Suppressor macrophage treated with lipopolysaccharide for 4 hours (primary cell): ENCODE data around the gene ADAMTS16.

Experiments
- DNase-seq: peaks from one replicate; pipeline ENCODE4 v3.0.0-alpha.2; 2020

The ADAMTS16 gene

DNA sequence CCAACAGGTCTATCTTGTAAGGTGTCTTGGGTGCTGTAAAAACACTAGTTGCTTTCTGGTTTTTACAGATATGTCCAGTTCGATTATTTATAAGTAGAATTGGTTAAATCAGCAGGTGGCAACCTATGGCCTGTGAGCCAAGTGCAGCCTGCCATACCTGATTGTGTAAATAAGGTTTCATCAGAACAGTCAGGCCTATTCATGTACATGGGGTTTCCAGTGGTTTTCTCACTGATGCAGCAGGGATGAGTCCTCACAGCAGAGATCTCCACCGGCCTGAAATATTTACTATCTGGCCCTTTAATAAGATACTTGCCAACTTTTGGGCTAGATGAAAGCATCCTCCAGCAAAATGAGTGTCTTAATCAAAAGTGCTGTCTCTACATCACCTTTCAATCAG, 149.4 kb downstream of the ADAMTS16 start:
- DNase-seq, result no peak

DNA sequence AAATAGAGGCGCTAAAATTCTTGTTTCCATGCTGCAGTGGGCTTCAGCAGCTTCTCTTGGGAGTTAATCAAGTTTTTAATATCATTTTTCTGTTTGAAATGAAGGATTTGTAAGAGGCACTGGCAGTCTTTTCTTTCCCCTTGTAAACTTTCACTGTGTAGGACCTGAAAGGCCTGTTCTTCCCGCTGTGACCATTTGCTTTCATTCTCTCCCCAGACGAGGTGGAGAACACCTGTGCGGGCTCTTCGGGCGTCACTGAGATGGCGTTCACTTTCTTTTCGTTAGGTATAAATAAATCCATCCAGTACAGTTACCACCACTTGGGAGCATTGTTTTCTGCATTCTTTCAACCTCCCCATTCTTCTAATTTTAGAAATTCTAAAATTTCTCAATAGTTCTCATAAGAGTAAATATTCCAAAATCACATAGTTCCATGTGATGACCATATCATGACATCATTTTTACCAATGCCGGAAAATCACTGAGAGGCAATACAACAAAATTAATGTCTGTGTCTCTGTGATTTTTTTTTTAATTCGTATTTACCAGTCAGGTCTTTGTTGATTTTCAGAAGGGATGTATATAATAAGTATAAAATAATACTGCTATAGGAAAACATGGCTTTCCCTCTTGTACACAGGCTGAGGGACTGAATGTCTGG, 150.7 kb downstream of the ADAMTS16 start:
- no peak for DNase-seq

DNA sequence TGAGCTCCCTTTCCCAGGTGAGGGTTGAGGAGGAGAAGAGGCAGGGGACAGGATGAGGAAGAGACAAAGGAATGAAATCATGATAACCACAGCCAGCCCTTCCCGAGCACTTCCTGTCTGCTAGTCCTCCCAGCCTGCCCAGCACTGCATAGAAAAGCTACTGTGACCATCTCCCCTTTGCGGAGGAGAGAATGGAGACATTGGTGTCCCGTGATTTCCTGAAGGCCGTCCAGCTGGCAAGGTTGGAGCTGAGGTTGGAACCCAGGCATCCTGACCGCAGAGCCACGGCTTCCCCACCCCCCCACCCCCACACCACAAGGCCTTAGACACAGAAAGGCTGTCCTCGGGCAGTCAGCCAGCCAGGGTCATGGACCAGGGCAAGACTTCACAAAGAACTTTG, 151.2 kb downstream of the ADAMTS16 start:
- no peak for DNase-seq

DNA sequence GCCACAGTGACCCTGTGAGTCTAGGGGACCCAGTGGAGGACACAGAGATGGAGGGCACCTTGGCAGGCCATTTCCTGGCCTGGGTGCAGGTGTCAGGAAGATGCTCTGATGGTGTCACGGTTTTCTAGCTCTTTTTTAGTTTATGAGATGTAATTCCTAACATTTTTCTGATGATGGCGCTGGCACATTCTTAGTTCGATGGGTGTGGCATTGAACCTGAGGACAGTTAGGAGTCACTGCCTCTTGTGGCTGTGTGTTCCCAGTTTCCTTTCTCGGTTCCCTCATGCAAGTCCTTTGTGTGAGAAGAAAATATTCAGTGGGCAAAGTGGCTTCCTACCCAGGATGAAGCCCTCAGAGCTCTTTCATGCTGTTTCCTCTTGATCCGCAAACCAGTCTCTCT, 152.9 kb downstream of the ADAMTS16 start:
- DNase-seq, result no peak

DNA sequence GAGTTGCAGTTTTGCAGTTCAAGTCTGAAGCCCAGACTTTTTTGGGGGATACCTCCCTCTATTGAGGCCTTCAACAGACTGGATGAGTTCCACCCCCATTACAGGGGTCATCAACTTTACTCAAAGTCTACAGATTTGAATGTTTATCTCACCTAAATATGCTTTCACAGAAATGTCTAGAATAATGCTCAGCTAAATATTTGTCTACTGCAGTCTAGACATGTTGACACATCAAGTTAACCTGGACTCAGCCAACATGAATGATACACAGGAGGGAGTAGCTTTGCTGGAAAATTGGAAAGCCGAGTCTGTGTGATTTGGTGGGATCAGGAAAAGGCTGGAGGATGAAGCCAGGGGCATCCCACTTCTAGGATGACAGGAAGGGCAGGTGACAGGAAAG, 154.3 kb downstream of the ADAMTS16 start:
- no peak for DNase-seq

DNA sequence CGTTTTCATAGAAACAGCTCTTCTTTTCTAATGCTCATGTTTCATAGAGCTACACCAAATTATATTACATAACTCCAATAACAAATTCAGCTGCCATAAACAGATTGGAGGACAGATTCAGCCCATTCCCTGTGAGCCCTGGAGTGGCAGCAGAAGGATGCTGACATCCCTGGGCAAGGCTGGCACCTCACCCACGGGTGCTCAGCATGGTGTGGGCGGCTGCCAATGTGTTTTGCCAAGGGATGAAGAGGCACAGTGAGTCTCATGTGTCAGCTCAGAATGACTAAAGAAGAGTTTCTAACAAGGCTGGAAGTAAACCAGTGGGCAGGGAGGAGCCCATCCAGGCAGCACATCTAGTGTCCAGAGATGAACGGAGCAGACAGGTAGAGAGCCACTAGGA, 155.2 kb downstream of the ADAMTS16 start:
- DNase-seq, result no peak

DNA sequence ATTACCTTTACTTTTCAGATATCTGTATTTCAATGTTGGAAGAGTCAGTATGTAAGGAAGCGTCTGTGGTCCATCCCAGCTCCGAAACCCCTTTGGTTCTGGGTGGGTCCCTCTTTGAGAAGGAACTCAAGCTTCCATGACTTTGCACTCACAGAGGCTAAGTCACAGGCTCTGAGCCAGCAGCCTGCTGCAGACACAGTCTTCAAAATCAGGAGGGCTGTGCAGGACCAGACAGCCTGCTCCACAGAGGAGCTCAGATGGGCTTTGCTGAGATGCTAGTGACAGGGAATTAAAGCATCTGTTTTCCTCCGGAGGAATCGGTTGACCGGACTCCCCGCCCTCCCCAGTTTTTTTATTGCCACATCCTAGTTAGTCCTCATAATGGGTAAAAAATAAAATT, 155.9 kb downstream of the ADAMTS16 start:
- no peak for DNase-seq

DNA sequence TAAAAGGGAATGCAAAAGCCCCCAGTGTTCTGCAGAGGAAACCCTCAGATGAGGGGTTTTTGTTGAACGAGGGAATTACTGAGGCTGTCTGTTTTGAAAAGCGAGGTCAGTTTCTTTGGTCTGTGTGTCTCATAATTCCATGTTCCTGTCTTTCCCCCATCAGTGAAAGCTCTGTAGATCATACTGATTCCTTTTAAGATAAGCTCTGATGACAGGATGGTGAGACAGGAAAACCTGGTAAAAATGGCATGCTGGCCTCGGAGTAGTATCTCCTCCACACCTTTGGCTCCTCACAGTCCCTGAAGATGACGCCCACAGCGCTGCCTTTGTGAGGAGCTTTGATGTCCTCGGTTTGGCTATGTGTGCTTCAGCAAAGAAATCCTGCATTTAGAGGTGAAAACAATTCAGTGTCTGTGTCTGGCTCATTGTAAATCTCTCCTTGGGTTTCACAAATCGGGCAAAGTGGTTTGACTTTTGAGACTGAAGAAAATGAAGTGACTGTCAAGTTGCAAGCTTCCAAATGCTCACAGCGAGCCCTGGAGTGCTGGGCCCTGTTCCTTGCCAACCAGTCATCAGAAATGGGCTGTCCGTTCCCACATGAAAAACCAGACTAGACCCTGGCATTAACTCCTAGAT, 157.4 kb downstream of the ADAMTS16 start:
- DNase-seq, result no peak

DNA sequence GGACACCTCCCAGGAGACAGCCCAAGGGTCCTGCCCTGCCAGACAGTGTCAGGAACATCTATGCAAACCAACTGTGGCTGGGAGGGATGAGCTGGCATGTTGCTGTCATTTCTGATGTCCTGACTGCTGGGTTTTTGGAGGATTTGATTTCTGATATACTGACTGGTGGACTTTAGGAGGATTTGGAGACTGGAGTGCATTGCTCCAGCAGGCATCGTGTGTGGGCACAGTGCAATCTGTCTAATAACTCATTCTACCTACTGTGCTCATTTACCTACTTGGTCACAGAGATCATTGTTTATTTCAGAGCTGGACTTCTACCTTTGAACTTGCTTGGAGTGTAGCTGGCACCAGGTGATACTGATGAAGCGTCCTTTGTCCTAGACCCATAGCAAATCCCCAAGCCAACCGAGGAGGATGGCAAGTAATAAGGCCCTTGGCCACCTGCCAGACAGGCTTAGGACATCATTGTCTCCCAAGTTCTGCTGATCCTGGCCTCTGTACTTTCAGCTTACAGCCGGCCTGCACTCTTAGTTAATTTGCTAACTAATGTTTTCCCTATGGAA, 158.0 kb downstream of the ADAMTS16 start:
- no peak for DNase-seq

DNA sequence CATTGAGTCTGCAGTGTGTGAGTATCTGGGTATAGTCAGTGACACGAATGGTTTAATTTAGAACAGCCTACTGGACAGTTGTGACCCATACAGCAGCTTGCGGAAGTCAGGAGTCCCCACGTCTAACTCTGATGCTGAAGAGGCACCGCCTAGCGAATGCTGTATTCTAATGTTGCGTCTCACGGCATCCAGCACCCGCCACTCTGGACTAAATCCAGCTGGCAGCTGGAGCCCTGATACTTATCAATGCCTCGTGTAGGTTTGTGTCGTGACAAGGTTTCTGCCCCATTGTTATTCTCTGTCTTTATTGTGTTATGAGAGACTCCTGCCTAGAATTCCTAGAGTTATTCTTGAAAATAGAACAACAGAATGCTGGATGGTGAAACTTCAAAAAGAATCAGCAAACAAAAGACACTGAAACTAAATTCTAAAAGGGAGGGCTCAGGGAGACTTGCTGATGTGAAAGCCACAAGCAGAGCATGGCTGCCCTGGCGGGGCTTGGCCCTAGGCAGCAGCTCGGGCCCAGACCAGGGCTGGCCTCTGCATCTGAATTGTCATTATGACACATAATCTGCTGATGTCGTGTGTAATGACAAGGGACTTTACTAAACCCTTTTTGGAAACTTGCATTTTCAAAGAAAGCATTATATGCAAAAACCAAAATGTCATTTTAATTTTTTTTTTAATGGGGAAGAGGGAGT, 158.9 kb downstream of the ADAMTS16 start:
- no peak for DNase-seq

DNA sequence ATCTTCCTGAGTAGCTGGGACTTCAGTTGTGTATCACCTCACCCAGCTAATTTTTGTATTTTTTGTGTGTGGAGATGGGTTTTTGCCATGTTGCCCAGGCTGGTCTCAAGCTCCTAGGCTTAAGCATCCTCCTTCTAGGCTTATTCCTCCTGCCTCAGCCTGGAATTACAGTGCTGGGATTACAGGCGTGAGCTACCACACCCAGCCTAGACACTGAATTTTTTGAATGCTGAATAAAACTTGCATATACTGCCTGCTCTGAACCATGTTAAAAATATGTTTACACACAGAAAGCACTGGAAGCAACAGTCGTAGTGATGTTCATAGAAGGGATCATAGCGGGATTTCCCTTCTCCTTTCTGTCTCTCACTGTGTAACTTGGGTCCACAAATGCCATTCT, 161.0 kb downstream of the ADAMTS16 start:
- no peak for DNase-seq

DNA sequence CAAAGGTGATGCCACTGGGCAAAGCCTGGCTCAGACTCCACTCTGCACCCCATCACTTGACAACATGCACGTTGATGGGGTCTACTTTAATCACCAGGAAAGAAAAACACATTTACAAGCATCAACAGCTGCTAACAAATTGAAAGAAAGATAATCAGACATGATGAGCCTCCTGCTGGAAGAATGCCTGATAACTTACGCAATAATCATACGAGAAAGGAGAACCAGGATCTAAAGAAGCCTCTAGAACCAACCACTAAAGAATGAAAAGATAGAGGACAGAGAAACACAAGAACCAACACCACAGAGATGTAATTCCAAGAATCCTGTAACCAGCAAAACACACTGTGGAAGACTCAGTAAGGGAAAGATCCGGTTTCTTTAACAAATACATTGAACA, 162.1 kb downstream of the ADAMTS16 start:
- no peak for DNase-seq

DNA sequence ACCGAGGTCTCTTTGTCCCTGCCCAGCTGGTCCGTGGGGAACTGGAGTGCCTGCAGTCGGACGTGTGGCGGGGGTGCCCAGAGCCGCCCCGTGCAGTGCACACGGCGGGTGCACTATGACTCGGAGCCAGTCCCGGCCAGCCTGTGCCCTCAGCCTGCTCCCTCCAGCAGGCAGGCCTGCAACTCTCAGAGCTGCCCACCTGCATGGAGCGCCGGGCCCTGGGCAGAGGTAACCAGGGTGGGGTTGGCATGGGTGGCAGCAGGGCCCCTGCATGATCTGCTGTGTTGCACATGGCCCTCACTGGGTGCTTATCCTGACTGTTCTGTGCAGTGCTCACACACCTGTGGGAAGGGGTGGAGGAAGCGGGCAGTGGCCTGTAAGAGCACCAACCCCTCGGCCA, 163.1 kb downstream of the ADAMTS16 start:
- no peak for DNase-seq

DNA sequence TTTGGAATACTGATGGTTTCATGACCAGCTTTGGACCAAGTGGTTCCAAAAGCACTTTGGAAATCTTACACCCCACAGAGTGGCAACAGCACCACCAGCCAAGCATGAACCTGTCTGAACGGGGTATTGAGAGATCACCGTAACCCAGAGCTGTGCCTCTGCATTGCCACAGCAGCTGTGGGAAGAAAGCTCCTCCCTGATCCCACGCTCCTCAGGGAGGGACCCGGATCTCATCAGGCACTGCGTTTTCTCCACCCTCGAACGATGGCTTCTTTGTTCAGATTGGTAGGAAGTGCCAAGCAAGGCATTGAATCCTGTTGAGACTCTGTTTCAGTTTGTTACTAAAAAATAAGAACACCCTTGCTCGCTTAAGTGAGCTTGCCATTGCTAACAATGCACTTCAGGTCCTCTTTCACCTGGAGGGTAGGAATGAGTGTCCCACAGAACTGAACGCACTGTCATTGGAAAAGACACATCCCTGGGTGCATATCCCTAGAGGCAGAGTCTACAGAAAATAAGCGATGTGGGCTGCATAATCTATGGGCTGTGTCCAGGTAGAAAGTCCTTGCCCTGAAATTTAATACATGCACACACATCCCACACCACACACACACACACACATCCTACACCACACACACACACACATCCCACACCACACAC, 164.4 kb downstream of the ADAMTS16 start:
- no peak for DNase-seq

DNA sequence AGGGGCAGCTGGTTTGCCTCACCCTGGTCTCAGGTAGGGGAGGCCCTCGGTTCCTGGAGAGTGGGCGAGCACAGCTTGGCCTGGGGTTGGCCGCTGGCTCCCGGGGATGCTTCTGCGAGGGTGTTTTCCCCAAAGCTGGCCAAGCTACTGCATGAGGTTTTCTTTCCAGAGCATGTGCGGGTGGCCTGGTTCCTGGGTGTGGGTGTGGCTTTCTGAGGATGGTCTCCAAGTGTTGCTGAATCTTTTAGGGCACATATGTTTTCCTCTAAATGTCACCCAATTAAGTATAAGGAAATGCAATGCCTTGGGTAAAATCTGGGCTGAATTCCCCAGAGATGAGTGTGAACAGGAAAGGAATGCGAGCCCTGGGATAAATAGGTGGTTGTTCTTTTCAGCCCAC, 166.6 kb downstream of the ADAMTS16 start:
- DNase-seq, result no peak

DNA sequence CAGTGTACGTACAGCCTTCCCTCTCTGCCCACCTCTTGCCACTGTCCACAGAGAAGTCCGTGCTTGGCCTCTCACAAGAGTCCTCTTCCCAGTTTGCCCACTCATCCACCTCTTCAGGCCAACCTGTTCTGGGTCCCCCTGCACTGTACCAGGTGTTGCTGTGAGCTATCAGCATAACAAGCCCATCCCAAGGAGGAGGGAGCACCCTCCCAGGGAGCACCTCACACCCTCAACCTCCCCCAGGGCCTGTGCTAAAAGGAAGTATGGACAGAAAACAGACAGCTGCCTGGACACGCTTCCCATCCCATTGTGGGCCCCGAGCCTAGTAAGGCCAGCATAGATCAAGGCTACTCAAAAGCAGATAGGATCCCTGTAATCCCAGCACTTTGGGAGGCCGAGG, 168.2 kb downstream of the ADAMTS16 start:
- no peak for DNase-seq

DNA sequence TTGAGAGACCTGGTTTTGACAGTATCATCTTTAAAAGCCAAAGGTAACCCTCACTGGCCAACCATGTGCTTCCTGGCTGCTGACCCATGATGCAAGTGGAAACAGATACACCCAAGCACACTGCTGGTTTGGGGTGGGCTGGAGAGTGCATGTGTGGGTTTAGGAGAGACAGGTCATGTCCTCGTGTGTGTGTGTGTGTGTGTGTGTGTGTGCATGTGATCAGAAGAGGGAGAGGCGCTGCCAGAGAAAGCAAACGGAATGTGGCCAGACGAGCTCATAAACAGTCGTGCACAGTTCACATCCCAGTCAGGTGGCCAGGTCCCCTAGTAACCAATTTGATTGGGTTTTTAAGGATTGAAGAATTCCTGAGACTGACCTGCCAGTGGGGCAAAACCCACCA, 169.5 kb downstream of the ADAMTS16 start:
- DNase-seq, result no peak

DNA sequence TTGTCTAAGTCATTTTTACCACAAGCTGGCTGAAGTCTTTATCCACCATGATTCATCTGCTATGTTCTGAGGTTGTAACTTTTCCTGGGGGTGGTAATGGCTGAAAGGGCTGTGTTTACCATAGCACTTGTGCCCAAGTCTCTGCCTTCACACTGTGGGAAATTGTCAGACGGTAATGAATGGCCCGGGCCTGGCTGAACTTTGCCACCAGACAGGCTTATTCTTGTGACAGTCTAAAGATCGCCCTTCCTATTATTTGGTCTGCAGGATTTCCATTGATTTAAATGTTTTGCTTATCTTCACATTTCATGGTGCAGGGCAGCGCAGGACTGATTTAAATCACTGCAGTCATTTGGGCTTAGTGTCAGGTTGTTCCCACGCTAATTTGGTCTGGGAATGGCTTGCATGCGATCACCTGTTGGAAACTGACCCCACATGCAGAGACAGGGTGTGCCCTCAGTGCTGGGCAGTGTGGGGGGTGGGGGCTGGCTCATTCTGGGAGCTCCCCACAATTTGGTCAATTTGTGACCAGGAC, 173.0 kb downstream of the ADAMTS16 start:
- no peak for DNase-seq

DNA sequence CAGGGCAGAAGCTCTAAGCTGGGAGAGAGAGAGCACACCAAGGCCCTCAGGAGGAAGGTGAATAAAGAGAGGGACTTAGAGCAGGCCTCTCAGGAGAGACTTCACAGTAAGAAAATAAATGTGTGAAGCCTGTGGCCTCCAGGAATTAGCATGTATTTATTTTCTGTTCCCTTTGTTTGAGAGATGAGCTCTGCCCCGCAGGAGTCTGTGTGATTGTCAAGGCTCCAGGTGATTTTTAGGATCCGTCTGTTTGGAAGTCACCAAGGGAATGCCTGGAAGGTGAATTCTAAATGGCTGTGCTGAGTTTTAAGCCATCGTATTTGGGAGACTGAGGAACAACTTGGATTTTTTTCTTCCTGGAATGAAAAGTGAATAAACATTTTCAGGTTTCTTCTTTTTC, 174.0 kb downstream of the ADAMTS16 start:
- no peak for DNase-seq

DNA sequence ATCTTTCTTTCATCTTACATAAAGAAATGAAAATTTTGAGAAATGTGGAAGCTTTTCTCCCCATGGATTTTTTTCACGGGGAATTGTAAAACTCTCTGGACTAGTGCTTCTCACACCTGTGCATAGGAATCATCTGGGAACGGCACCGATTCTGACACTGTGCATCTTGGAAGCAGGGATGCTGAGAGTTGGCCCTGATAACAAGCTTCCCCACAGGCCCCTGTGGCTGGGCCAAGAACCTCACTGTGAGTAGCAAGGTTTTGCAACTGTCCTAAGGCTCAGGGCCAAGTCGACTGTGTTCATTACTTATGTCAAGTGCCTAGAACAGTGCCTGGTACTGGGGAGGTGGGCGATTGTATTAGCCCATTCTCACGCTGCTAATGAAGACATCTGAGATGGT, 174.5 kb downstream of the ADAMTS16 start:
- no peak for DNase-seq

DNA sequence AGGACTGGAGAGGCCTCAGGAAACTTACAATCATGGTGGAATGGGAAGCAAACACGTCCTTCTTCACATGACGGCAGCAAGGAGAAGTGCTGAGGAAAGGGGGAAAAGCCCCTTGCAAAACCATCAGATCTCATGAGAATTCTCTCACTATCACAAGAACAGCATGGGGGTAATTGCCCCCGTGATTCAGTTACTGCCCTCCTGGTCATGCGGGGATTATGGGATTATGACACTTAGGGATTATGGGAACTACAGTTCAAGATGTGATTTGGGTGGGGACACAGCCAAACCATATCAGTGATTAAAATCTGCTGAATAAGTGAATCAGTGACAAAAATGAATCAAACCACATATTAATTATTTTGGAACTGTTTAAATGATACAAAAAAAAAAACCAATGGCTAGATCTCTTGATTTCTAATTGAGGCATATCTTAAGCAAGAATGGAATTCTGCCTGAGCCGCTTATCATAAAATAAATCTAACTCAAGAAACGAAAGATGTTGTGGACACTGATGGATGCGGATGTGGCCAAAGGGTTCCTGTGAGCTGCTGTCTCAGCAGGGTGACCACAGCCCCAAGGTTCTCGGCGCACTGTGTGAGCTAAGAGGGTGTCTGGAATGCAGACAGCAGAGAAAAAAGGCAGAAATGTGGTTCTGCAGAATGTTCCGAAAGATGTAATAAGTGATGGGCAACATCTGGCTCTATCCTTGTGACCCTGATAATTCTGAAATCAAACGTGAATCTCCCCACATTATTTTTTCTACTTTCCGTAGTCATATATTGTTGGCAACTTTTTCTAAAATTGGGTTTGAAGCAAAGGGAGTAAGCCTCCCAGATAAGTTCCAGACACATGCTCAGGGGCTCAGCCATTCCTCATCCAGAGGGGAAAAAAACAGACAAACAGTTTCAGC, 175.2 kb downstream of the ADAMTS16 start:
- DNase-seq, result no peak

DNA sequence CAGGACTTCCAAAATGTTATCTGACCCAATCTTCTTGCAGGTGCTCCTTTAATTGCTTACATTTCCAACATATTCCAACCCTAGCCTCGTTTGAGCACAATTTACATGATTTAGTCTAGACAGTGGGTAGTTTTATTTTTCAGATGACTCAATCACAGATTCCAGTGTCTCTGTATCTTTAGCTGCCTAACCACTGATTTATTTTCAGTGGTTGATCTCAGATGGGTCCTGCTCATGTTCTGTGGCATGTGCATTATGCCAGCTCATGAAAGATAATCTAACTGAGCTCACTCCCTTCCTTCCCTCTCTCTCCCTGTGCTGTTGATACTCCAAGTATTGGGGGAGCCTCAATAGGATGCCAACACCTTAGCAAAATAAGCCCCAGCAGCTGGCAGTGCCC, 176.2 kb downstream of the ADAMTS16 start:
- no peak for DNase-seq
